OCI-LY7 (cell line): ENCODE results near the gene GTPBP6.
"Not testable (repeated sequence)": the region's sequence is repeated elsewhere in the genome, so short reads cannot be mapped to it uniquely, and the experiment has no call there.

ENCODE experiments used
- EZH2phosphoT487 ChIP-seq: fragments of 200-600 bp; sonication (generic); IDR thresholded peaks from 2 replicates; pipeline ENCODE4 v1.6.1; 2018; ENCODE audit warnings: low read depth, borderline replicate concordance, mild to moderate bottlenecking, mixed run types, antibody characterized with exemption, low read length, moderate library complexity, mixed read lengths
- TF ChIP-seq, protein P1 (sequence below): fragments of 200-600 bp; sonication (generic); conservative IDR thresholded peaks from 2 replicates; pipeline ENCODE4 v1.5.1; 2014; ENCODE audit warnings: mild to moderate bottlenecking, antibody characterized with exemption, low read length, moderate library complexity, mixed read lengths

DNA sequence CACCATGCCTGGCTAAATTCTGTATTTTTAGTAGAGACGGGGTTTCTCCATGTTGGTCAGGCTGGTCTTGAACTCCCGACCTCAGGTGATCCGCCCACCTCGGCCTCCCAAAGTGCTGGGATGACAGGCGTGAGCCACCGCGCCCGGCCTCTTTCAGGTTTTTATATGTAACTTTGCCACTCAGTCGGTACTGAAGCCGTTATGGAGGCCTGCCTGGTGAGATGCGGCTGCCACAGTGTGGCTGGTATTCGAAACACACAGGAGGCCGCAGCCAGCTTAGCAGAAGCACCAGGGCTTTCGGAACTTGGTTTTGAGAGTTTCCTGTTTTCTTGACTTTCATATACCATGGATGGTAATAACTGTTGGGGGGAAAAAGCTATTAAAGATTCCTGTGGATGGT, 6.1 kb upstream of the GTPBP6 start:
- TF ChIP-seq, protein P1, sequence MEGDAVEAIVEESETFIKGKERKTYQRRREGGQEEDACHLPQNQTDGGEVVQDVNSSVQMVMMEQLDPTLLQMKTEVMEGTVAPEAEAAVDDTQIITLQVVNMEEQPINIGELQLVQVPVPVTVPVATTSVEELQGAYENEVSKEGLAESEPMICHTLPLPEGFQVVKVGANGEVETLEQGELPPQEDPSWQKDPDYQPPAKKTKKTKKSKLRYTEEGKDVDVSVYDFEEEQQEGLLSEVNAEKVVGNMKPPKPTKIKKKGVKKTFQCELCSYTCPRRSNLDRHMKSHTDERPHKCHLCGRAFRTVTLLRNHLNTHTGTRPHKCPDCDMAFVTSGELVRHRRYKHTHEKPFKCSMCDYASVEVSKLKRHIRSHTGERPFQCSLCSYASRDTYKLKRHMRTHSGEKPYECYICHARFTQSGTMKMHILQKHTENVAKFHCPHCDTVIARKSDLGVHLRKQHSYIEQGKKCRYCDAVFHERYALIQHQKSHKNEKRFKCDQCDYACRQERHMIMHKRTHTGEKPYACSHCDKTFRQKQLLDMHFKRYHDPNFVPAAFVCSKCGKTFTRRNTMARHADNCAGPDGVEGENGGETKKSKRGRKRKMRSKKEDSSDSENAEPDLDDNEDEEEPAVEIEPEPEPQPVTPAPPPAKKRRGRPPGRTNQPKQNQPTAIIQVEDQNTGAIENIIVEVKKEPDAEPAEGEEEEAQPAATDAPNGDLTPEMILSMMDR: not testable (repeated sequence)
- TF ChIP-seq EZH2phosphoT487: not testable (repeated sequence)
